Germinal center (tissue), 1 donor: ENCODE results near the gene LAMC1.

Experiments
- DNase-seq: peaks from one replicate; pipeline ENCODE4 v3.0.0; 2012; ENCODE audit warnings: mixed read lengths, low spot score

LAMC1 gene

GRCh38 chr1:183080406-183080805 is 57.2 kb downstream of the LAMC1 start:
- no peak for DNase-seq

GRCh38 chr1:183081402-183082120 is 58.3 kb downstream of the LAMC1 start:
- DNase-seq, result no peak

GRCh38 chr1:183082650-183083049 is 59.4 kb downstream of the LAMC1 start:
- DNase-seq, result no peak

- no peak for DNase-seq
These were observed 63.8 kb downstream of the LAMC1 start for GRCh38 chr1:183087001-183087400.

- DNase-seq, result no peak
These were observed 65.9 kb downstream of the LAMC1 start for GRCh38 chr1:183089025-183089639.

- DNase-seq, result no peak
These were observed 67.3 kb downstream of the LAMC1 start for GRCh38 chr1:183090391-183091006.

GRCh38 chr1:183091181-183091580 is 68.0 kb downstream of the LAMC1 start:
- no peak for DNase-seq

- DNase-seq, result no peak
These were observed 69.1 kb downstream of the LAMC1 start for GRCh38 chr1:183092350-183092749.

- no peak for DNase-seq
These were observed 69.9 kb downstream of the LAMC1 start for GRCh38 chr1:183093066-183093668.

- DNase-seq, result no peak
These were observed 70.6 kb downstream of the LAMC1 start for GRCh38 chr1:183093786-183094298.

GRCh38 chr1:183094351-183094750 is 71.1 kb downstream of the LAMC1 start:
- no peak for DNase-seq

GRCh38 chr1:183096351-183096750 is 73.1 kb downstream of the LAMC1 start:
- DNase-seq, result no peak

- no peak for DNase-seq
These were observed 73.7 kb downstream of the LAMC1 start for GRCh38 chr1:183096894-183097293.

GRCh38 chr1:183097438-183098051 is 74.3 kb downstream of the LAMC1 start:
- no peak for DNase-seq

GRCh38 chr1:183098317-183098716 is 75.1 kb downstream of the LAMC1 start:
- no peak for DNase-seq

- no peak for DNase-seq
These were observed 77.2 kb downstream of the LAMC1 start for GRCh38 chr1:183100361-183100974.

- DNase-seq, result no peak
These were observed 77.9 kb downstream of the LAMC1 start for GRCh38 chr1:183101081-183101480.

- DNase-seq, result peak; percentile 32
These were observed 78.6 kb downstream of the LAMC1 start for GRCh38 chr1:183101841-183102276.

GRCh38 chr1:183103147-183103546 is 79.9 kb downstream of the LAMC1 start:
- no peak for DNase-seq

GRCh38 chr1:183103577-183103976 is 80.4 kb downstream of the LAMC1 start:
- DNase-seq, result no peak

GRCh38 chr1:183105449-183105848 is 82.2 kb downstream of the LAMC1 start:
- DNase-seq, result no peak

- DNase-seq, result no peak
These were observed 82.9 kb downstream of the LAMC1 start for GRCh38 chr1:183106166-183106565.
